ENCODE measurements around the gene MAST3.

GRCh38 chr19:18152817-18153555 lies 55.4 kb downstream of the MAST3 start, which contains the start of gene PIK3R2:
- TF ChIP-seq ZNF843 (tag by site-specific recombination; IDR thresholded peaks at IDR 0.05), result 0 out of 2 replicates have a peak, but pooled peaks have one; percentile 18
- TF ChIP-seq ZNF558 (tag by site-specific recombination; IDR thresholded peaks at IDR 0.05), result no peak
- no peak for TF ChIP-seq CTCF (tag by site-specific recombination; IDR thresholded peaks at IDR 0.05)
- no peak for TF ChIP-seq SCRT1 (tag by site-specific recombination; IDR thresholded peaks at IDR 0.05; ENCODE audit: borderline replicate concordance)
- no peak for TF ChIP-seq ZNF513 (tag by site-specific recombination; IDR thresholded peaks at IDR 0.05)
- no peak for TF ChIP-seq ZNF677 (tag by site-specific recombination; IDR thresholded peaks at IDR 0.05)
- no peak for TF ChIP-seq ZNF324 (tag by site-specific recombination; IDR thresholded peaks at IDR 0.05)
- no peak for TF ChIP-seq PRDM1 (tag by site-specific recombination; IDR thresholded peaks at IDR 0.05)
- no peak for TF ChIP-seq ZNF549 (tag by site-specific recombination; IDR thresholded peaks at IDR 0.05)
- TF ChIP-seq REST (tag by site-specific recombination; IDR thresholded peaks at IDR 0.05), result no peak

Data from HEK293 (cell line).